Measurements from ENCODE around the gene TBC1D14. TPM values are rescaled to one million over a fixed set of nuclear protein-coding genes. Genes with fewer than 3 reads are reported as not detected.
"Not testable (repeated sequence)": the region's sequence is repeated elsewhere in the genome, so short reads cannot be mapped to it uniquely, and the experiment has no call there.

TBC1D14 gene
- total RNA-seq, 1 donor, result 39.4 TPM

DNA sequence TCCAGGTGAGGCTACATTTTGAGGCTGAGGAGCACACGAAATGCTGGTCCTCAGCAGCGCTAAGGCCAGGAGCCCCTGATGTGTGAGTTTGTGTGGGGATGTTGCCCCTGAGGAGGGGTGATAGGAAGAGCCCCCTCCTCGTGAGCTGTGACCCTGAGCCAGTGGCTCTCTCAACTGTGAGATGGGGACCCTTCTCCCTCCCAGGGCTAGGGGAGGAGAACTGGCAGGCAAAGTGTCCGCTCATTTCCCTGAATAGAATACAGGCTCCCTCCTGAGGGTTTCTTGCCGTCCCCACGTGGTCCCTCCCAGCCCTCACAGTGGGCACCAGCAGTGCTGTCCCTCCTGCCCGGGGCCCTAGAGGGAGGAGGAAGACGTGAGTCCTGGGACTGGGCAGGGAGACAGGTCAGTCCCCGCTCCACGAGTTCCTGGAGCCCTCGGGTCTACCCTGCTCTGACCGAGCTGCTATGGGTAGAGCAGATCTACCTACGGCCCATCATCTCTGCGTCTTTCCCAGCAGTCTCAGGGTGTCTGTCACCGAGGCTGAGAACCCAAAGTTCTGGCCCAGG lies 21.0 kb upstream of the TBC1D14 start:
- TF ChIP-seq, protein P1, sequence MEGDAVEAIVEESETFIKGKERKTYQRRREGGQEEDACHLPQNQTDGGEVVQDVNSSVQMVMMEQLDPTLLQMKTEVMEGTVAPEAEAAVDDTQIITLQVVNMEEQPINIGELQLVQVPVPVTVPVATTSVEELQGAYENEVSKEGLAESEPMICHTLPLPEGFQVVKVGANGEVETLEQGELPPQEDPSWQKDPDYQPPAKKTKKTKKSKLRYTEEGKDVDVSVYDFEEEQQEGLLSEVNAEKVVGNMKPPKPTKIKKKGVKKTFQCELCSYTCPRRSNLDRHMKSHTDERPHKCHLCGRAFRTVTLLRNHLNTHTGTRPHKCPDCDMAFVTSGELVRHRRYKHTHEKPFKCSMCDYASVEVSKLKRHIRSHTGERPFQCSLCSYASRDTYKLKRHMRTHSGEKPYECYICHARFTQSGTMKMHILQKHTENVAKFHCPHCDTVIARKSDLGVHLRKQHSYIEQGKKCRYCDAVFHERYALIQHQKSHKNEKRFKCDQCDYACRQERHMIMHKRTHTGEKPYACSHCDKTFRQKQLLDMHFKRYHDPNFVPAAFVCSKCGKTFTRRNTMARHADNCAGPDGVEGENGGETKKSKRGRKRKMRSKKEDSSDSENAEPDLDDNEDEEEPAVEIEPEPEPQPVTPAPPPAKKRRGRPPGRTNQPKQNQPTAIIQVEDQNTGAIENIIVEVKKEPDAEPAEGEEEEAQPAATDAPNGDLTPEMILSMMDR (IDR thresholded peaks at IDR 0.05; ENCODE audit: extremely low read depth, low read depth, low read length), result no peak
- H3K9me3 ChIP-seq (ENCODE audit: low read depth, low read length), result no peaks in the 10 kb centered on the region
- no peaks in the 10 kb centered on the region for H3K27me3 ChIP-seq (ENCODE audit: insufficient read depth, low read length)
- no peaks in the 10 kb centered on the region for H3K36me3 ChIP-seq (ENCODE audit: insufficient read depth, low read length)
- H3K4me3 ChIP-seq (ENCODE audit: insufficient read depth, low read length), result no peak overlapping the region
- no peak overlapping the region for H3K27ac ChIP-seq (ENCODE audit: low read depth, low read length)
- peak; percentile 58 for DNase-seq (ENCODE audit: insufficient read length, low spot score, missing footprints)
- H3K79me2 ChIP-seq (ENCODE audit: insufficient read depth, low read length), result no peaks in the 10 kb centered on the region
- H2AFZ ChIP-seq (ENCODE audit: low read length), result no peak overlapping the region
- no peak overlapping the region for H3K4me2 ChIP-seq (ENCODE audit: insufficient read depth, low read length)
- H4K20me1 ChIP-seq (ENCODE audit: insufficient read depth, low read length), result no peaks in the 10 kb centered on the region
- peaks cover 45% of the 10 kb centered on the region for H3K4me1 ChIP-seq (ENCODE audit: insufficient read depth, low read length)

DNA sequence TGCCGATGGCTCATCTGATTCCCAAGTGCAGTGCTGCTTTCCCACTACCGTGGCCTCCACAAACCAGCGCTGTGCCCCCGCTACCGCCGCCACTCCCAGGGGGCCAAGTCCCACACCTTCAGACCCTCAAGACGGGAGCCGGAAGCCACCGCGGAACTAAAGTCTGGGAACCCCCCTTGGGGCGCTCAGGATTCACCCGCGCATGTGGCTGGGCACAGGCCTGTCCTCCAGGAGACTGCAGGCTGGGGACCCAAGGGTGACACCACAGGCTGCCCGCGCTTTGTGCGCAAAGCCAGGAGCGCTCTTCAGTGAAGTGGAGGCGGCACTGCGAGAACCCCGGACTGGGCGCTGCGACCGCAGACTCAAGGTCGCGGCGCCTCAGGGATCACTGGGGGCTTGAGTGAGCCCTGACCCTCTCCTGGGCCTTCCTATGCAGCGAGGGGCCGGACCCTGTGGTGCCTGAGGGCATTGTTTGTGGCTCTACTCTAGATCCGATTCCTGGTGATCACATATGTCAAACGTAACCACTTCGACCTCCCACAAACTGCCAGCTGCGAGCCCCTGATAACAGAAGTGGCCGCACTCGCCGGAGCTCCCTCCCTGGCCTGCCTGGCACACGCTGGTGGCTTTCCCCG lies 20.4 kb upstream of the TBC1D14 start:
- H3K9me3 ChIP-seq (ENCODE audit: low read depth, low read length), result no peaks in the 10 kb centered on the region
- H3K79me2 ChIP-seq (ENCODE audit: insufficient read depth, low read length), result no peaks in the 10 kb centered on the region
- H4K20me1 ChIP-seq (ENCODE audit: insufficient read depth, low read length), result no peaks in the 10 kb centered on the region
- TF ChIP-seq, protein P1 (IDR thresholded peaks at IDR 0.05; ENCODE audit: extremely low read depth, low read depth, low read length), result no peak
- DNase-seq (ENCODE audit: insufficient read length, low spot score, missing footprints), result peak; percentile 37
- H3K4me3 ChIP-seq (ENCODE audit: insufficient read depth, low read length), result no peak overlapping the region
- H3K27ac ChIP-seq (ENCODE audit: low read depth, low read length), result no peak overlapping the region
- no peaks in the 10 kb centered on the region for H3K36me3 ChIP-seq (ENCODE audit: insufficient read depth, low read length)
- peaks cover 46% of the 10 kb centered on the region for H3K4me1 ChIP-seq (ENCODE audit: insufficient read depth, low read length)
- H3K4me2 ChIP-seq (ENCODE audit: insufficient read depth, low read length), result no peak overlapping the region
- H2AFZ ChIP-seq (ENCODE audit: low read length), result no peak overlapping the region
- no peaks in the 10 kb centered on the region for H3K27me3 ChIP-seq (ENCODE audit: insufficient read depth, low read length)

DNA sequence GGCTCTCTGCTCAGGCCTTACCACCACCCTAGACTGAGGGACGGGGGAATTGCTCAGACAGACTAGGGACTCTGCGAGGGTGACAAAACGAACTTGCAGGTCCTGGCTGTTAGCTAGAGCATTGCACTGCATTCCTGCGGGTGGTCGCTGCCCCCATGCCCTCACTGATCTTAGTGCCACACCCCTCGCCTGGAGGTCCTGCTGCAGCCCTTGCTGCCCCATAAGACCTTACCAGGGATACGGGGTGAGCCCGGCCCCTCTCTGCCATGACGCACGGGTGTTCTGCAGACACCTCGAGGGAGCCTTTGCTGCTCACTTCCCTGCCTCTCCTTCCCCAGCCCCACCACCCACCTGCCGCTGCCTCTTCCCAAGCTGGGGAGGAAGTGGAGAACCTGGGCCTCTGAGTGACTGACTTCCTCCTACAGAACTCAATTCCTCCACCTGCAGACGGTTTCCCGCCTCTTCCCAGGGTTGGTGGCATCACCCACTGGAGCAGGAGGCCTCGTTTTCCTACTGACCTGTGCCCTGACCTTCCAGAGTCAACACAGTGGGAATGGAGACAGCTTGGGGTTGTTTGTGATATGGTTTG lies 19.8 kb upstream of the TBC1D14 start:
- peaks cover 46% of the 10 kb centered on the region for H3K4me1 ChIP-seq (ENCODE audit: insufficient read depth, low read length)
- H2AFZ ChIP-seq (ENCODE audit: low read length), result no peak overlapping the region
- H3K9me3 ChIP-seq (ENCODE audit: low read depth, low read length), result no peaks in the 10 kb centered on the region
- peak; percentile 45 for DNase-seq (ENCODE audit: insufficient read length, low spot score, missing footprints)
- no peaks in the 10 kb centered on the region for H4K20me1 ChIP-seq (ENCODE audit: insufficient read depth, low read length)
- H3K27me3 ChIP-seq (ENCODE audit: insufficient read depth, low read length), result no peaks in the 10 kb centered on the region
- H3K4me2 ChIP-seq (ENCODE audit: insufficient read depth, low read length), result no peak overlapping the region
- H3K79me2 ChIP-seq (ENCODE audit: insufficient read depth, low read length), result no peaks in the 10 kb centered on the region
- no peaks in the 10 kb centered on the region for H3K36me3 ChIP-seq (ENCODE audit: insufficient read depth, low read length)
- H3K27ac ChIP-seq (ENCODE audit: low read depth, low read length), result no peak overlapping the region
- TF ChIP-seq, protein P1 (IDR thresholded peaks at IDR 0.05; ENCODE audit: extremely low read depth, low read depth, low read length), result no peak
- H3K4me3 ChIP-seq (ENCODE audit: insufficient read depth, low read length), result no peak overlapping the region

DNA sequence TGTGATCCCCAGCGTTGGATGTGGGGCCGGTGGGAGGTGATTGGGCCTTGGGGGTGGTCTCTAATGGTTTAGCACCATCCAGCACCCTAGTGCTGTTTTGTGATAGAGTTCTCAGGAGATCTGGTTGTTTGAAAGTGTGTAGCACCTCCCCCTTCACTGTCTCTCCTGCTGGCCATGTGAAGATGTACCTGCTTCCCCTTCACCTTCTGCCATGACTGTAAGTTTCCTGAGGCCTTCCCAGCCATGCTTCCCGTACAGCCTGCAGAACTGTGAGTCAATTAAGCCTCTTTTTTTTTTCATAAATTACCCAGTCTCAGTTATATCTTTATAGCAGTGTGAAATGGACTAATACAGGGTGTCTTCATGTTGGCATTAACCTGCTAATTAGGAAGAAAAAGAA lies 19.3 kb upstream of the TBC1D14 start:
- Histone ChIP-seq H2AFZ (ENCODE audit: low read length) (no peak overlapping the region), H3K36me3 (ENCODE audit: insufficient read depth, low read length) (no peaks in the 10 kb centered on the region), H3K4me1 (ENCODE audit: insufficient read depth, low read length) (peaks cover 45% of the 10 kb centered on the region), H3K4me2 (ENCODE audit: insufficient read depth, low read length) (no peak overlapping the region), H3K79me2 (ENCODE audit: insufficient read depth, low read length) (no peaks in the 10 kb centered on the region), H4K20me1 (ENCODE audit: insufficient read depth, low read length) (no peaks in the 10 kb centered on the region), H3K4me3 (ENCODE audit: insufficient read depth, low read length) (no peak overlapping the region), H3K9me3 (ENCODE audit: low read depth, low read length) (no peaks in the 10 kb centered on the region), H3K27ac (ENCODE audit: low read depth, low read length) (no peak overlapping the region), H3K27me3 (ENCODE audit: insufficient read depth, low read length) (no peaks in the 10 kb centered on the region)
- DNase-seq (ENCODE audit: insufficient read length, low spot score, missing footprints), result no peak
- TF ChIP-seq, protein P1 (IDR thresholded peaks at IDR 0.05; ENCODE audit: extremely low read depth, low read depth, low read length), result no peak

DNA sequence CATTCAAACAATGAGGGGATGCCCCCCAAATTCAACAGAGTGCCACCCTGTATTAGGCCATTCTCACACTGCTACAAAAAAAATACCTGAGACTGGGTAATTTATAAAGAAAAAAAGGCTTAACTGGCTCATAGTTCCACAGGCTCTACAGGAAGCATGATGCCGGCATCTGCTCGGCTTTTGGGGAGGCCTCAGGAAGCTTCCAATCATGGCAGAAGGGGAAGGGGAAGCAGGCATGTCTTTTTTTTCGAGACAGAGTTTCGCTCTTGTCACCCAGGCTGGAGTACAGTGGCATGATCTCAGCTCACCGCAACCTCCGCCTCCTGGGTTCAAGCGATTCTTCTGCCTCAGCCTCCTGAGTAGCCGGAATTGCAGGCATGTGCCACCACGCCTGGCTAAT lies 18.7 kb upstream of the TBC1D14 start:
- not testable (repeated sequence) for H3K4me3 ChIP-seq (ENCODE audit: insufficient read depth, low read length); H3K9me3 ChIP-seq (ENCODE audit: low read depth, low read length); H2AFZ ChIP-seq (ENCODE audit: low read length); H3K36me3 ChIP-seq (ENCODE audit: insufficient read depth, low read length); DNase-seq (ENCODE audit: insufficient read length, low spot score, missing footprints); H3K27me3 ChIP-seq (ENCODE audit: insufficient read depth, low read length); H3K79me2 ChIP-seq (ENCODE audit: insufficient read depth, low read length); H3K27ac ChIP-seq (ENCODE audit: low read depth, low read length); H4K20me1 ChIP-seq (ENCODE audit: insufficient read depth, low read length); H3K4me2 ChIP-seq (ENCODE audit: insufficient read depth, low read length)
- peaks cover 40% of the 10 kb centered on the region for H3K4me1 ChIP-seq (ENCODE audit: insufficient read depth, low read length)

All from osteoblast (primary cell).